Mucosa of descending colon (tissue), 3 donors: Measurements from ENCODE around the gene HCAR3. TPM values are rescaled to one million over a fixed set of nuclear protein-coding genes. Genes with fewer than 3 reads are reported as not detected.
"Not testable (repeated sequence)": the region's sequence is repeated elsewhere in the genome, so short reads cannot be mapped to it uniquely, and the experiment has no call there.

Source experiments
- ATAC-seq: fragments of 200-7000 bp; cut with Tn5 transposase; one replicate; pipeline ENCODE4 v1.9.1; 2020; ENCODE audit warnings: mild to moderate bottlenecking, moderate library complexity
- DNase-seq, 3 donors: peaks; one replicate each; pipeline ENCODE4 v3.0.0-alpha.2; 2020
- H3K36me3 ChIP-seq: fragments of 200-600 bp; one replicate; pipeline ENCODE4 v1.8.0; 2021; ENCODE audit warnings: low read depth, mild to moderate bottlenecking
- H3K4me1 ChIP-seq: fragments of 200-600 bp; one replicate; pipeline ENCODE4 v1.8.0; 2021; ENCODE audit warnings: low read depth, mild to moderate bottlenecking
- H3K4me3 ChIP-seq: fragments of 200-600 bp; one replicate; pipeline ENCODE4 v1.8.0; 2021; ENCODE audit warnings: mild to moderate bottlenecking
- H3K9me3 ChIP-seq: fragments of 200-600 bp; one replicate; pipeline ENCODE4 v1.8.0; 2021; ENCODE audit warnings: mild to moderate bottlenecking
- CTCF ChIP-seq: fragments of 200-600 bp; IDR thresholded peaks from one replicate; pipeline ENCODE4 v1.8.0; 2022; ENCODE audit warnings: antibody characterized with exemption, mild to moderate bottlenecking
- intact Hi-C, 2 donors: fragments of 100-400 bp; cut with DNase I in 1 of 2; cut with micrococcal nuclease in 1 of 2; formaldehyde crosslinking; loops; one replicate each; pipeline versions ENCODE4 v1.11.0 to v1.11.1; 2022; cut with DNase I, micrococcal nuclease
- total RNA-seq, 3 donors: library from RNA; stranded (reverse); fragmentation: NEBNext Ultra II Directional in 2 of 3; extraction: Animal tissue kit (Norgen Biotek cat#: 25700) in 2 of 3; gene quantifications; one replicate each; pipeline versions ENCODE4 v1.2.1 to v1.2.4, GENCODE V29; 2021 to 2023
- donor health status: DM: no; HTN: no; CAD: no; lungs with moderate emphysema.
- donor health status: DM: no; HTN: no; CAD: no.
- donor health status: DM: no; HTN: yes; CAD: no.

HCAR3 gene
- total RNA-seq, 3 donors from 2014 or later: 1.6 TPM; not detected in 2

- no peak for ATAC-seq
- no peak for DNase-seq
- TF ChIP-seq CTCF: no peak
- H3K4me1 ChIP-seq: no peaks in the 10 kb centered on the region
- no peaks in the 10 kb centered on the region for H3K36me3 ChIP-seq
- intact Hi-C loops: no loop called here
- no peaks in the 10 kb centered on the region for H3K9me3 ChIP-seq
- no peak overlapping the region for H3K4me3 ChIP-seq
Observed at GRCh38 chr12:122725452-122726079, 9.0 kb upstream of the HCAR3 start.

GRCh38 chr12:122724641-122725243 is 8.1 kb upstream of the HCAR3 start:
- intact Hi-C loops: no loop called here
- no peak for DNase-seq

GRCh38 chr12:122722387-122722786 is 5.8 kb upstream of the HCAR3 start:
- no peak for ATAC-seq
- Histone ChIP-seq H3K4me3 (no peak overlapping the region), H3K36me3 (no peaks in the 10 kb centered on the region), H3K4me1 (no peaks in the 10 kb centered on the region), H3K9me3 (no peaks in the 10 kb centered on the region)
- intact Hi-C loops: no loop called here
- DNase-seq: no peak
- TF ChIP-seq CTCF: no peak

More at GRCh38 chr12:122724641-122725243, 8.1 kb upstream of the HCAR3 start:
- Histone ChIP-seq H3K4me1 (no peaks in the 10 kb centered on the region), H3K36me3 (no peaks in the 10 kb centered on the region), H3K9me3 (no peaks in the 10 kb centered on the region), H3K4me3 (no peak overlapping the region)
- ATAC-seq: no peak
- no peak for TF ChIP-seq CTCF

GRCh38 chr12:122721057-122721545 is 4.5 kb upstream of the HCAR3 start:
- no peaks in the 10 kb centered on the region for H3K9me3 ChIP-seq
- no peak overlapping the region for H3K4me3 ChIP-seq
- no peak for DNase-seq
- H3K36me3 ChIP-seq: no peaks in the 10 kb centered on the region
- no peaks in the 10 kb centered on the region for H3K4me1 ChIP-seq
- intact Hi-C loops: no loop called here
- TF ChIP-seq CTCF: no peak
- no peak for ATAC-seq

- ATAC-seq, H3K36me3 ChIP-seq, intact Hi-C loops, DNase-seq, H3K4me1 ChIP-seq, H3K9me3 ChIP-seq, H3K4me3 ChIP-seq: not testable (repeated sequence)
Observed at GRCh38 chr12:122715211-122715610, 1.4 kb downstream of the HCAR3 start.

- H3K4me3 ChIP-seq, H3K4me1 ChIP-seq, intact Hi-C loops, DNase-seq, ATAC-seq, H3K36me3 ChIP-seq, H3K9me3 ChIP-seq: not testable (repeated sequence)
Observed at GRCh38 chr12:122713491-122714188, 3.0 kb downstream of the HCAR3 start.

GRCh38 chr12:122711266-122711665 is 5.3 kb downstream of the HCAR3 start:
- H3K4me1 ChIP-seq, DNase-seq, H3K36me3 ChIP-seq, H3K4me3 ChIP-seq, intact Hi-C loops, H3K9me3 ChIP-seq, ATAC-seq: not testable (repeated sequence)

- H3K4me1 ChIP-seq, H3K4me3 ChIP-seq, H3K9me3 ChIP-seq, H3K36me3 ChIP-seq, DNase-seq, intact Hi-C loops, ATAC-seq: not testable (repeated sequence)
Observed at GRCh38 chr12:122710341-122710740, 6.3 kb downstream of the HCAR3 start.

GRCh38 chr12:122709287-122709686 is 7.3 kb downstream of the HCAR3 start:
- intact Hi-C loops, ATAC-seq, H3K4me1 ChIP-seq, H3K9me3 ChIP-seq, H3K36me3 ChIP-seq, DNase-seq, H3K4me3 ChIP-seq: not testable (repeated sequence)

GRCh38 chr12:122703841-122704240 is 12.8 kb downstream of the HCAR3 start:
- ATAC-seq, H3K4me1 ChIP-seq, H3K4me3 ChIP-seq, H3K36me3 ChIP-seq, H3K9me3 ChIP-seq, intact Hi-C loops, DNase-seq: not testable (repeated sequence)
